ENCODE measurements around the gene CD300LB. TPM values are rescaled to one million over a fixed set of nuclear protein-coding genes. Genes with fewer than 3 reads are reported as not detected.

Gene CD300LB
- total RNA-seq, 2 experiments from 2014 or later = not detected

DNA sequence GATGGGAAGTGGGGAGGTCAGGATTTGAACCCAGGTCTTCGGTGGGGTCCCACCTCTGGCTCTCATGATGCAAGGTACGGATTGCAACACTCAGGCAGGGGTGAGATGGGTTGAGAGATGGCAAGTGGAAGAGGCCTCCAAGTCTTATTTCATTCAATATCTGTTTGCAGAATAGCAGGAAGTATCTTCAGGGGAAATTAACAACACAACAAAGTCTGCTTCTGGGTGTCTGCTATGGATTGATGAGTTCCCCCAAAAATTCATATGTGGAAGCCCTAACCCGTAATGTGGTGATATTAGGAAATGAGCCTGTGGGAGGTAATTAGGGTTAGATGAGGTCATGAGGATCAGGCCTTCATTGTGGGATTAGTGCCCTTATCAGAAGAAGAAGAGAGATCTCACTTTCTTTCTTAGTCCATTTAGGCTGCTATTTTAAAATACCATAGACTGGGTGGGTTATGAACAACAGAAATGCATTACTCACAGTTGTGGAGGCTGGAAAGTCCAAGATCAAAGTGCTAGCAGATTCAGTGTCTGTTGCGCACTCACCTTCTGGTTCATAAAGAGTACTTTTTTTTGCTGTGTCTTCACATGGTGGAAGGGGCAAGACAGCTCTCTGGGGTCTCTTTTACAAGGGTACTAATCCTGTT lies 40.5 kb upstream of the CD300LB start:
- no peak overlapping the region for H3K4me2 ChIP-seq (ENCODE audit: low read length)
- BruUV-seq (replicated peaks) = no TSS peak
- no peaks in the 10 kb centered on the region for H3K36me3 ChIP-seq (ENCODE audit: insufficient read depth, low read length)
- no peaks in the 10 kb centered on the region for H3K79me2 ChIP-seq (ENCODE audit: insufficient read depth, low read depth, low read length)
- no peaks in the 10 kb centered on the region for H3K4me1 ChIP-seq (ENCODE audit: insufficient read depth, low read length, poor library complexity, severe bottlenecking)
- H3K27ac ChIP-seq (ENCODE audit: low read depth, low read length, poor library complexity, severe bottlenecking) = no peak overlapping the region
- TF ChIP-seq, protein P1, sequence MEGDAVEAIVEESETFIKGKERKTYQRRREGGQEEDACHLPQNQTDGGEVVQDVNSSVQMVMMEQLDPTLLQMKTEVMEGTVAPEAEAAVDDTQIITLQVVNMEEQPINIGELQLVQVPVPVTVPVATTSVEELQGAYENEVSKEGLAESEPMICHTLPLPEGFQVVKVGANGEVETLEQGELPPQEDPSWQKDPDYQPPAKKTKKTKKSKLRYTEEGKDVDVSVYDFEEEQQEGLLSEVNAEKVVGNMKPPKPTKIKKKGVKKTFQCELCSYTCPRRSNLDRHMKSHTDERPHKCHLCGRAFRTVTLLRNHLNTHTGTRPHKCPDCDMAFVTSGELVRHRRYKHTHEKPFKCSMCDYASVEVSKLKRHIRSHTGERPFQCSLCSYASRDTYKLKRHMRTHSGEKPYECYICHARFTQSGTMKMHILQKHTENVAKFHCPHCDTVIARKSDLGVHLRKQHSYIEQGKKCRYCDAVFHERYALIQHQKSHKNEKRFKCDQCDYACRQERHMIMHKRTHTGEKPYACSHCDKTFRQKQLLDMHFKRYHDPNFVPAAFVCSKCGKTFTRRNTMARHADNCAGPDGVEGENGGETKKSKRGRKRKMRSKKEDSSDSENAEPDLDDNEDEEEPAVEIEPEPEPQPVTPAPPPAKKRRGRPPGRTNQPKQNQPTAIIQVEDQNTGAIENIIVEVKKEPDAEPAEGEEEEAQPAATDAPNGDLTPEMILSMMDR (conservative IDR thresholded peaks at IDR 0.05; ENCODE audit: low read length) = no peak
- TF ChIP-seq EZH2phosphoT487 (IDR thresholded peaks at IDR 0.05; ENCODE audit: borderline replicate concordance, low read depth, low read length) = no peak
- DNase-seq (ENCODE audit: low spot score) = no peak
- H3K9me3 ChIP-seq (ENCODE audit: low read length) = no peaks in the 10 kb centered on the region
- ChIA-PET CTCF (ENCODE audit: unreplicated experiment) (no interaction called here), POLR2A (no interaction called here)
- intact Hi-C loops (cut with micrococcal nuclease; ENCODE audit: unreplicated experiment) = no loop called here
- no peak overlapping the region for H2AFZ ChIP-seq (ENCODE audit: low read length)
- H3K9me2 ChIP-seq (ENCODE audit: insufficient read depth, low read length) = no peaks in the 10 kb centered on the region
- H3K4me3 ChIP-seq (ENCODE audit: low read depth, low read length, poor library complexity, severe bottlenecking) = no peak overlapping the region
- H4K20me1 ChIP-seq (ENCODE audit: insufficient read depth, low read length) = no peaks in the 10 kb centered on the region

DNA sequence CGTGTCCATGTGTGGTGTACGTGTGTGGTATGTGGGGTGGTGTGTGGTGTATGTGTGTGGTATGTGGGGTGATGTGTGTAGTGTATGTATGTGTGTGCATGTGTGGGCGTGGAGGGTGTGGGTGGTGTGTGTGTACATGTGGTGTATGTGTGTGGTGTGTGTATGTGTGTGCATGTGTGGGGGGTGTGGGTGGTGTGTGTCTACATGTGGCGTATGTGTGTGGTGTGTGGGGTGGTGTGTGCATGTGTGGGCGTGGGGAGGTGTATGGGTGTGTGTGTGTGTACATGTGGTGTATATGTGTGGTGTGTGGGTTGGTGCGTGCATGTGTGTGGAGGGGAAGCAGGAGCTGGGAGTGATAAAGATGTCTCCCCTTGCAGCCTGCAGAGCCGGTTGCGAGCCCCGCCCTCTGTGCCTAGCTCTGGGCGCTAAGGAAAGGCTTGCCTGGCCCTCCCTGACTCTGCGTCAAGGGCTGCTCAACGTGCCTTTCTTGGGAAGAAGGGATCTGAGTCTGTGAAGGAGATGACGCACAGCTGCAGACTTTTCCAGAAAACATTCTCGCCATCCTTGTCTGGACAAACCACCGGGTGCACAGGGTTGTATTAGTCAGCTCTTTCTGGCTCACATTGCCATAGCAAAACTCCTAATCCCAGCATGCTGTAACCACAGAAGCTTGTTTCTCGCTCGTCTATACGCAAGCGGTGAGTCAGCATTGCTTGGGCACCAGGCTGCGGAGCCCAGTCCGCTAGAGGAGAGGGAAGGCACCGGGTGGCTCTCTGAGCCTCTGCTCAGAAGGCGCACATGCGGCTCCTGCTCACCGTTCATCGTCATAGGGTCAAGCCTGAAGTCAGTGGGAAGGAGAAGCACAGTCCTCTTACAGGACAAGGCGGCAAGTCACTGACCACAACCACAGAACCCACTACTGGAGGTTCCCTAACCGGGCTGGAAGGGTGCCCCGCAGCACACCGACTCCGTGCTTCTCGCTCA lies 38.0 kb upstream of the CD300LB start:
- Histone ChIP-seq H3K4me2 (ENCODE audit: low read length) (no peak overlapping the region), H3K4me3 (ENCODE audit: low read depth, low read length, poor library complexity, severe bottlenecking) (no peak overlapping the region), H4K20me1 (ENCODE audit: insufficient read depth, low read length) (no peaks in the 10 kb centered on the region), H3K9me3 (ENCODE audit: low read length) (no peaks in the 10 kb centered on the region), H3K27ac (ENCODE audit: low read depth, low read length, poor library complexity, severe bottlenecking) (no peak overlapping the region), H3K4me1 (ENCODE audit: insufficient read depth, low read length, poor library complexity, severe bottlenecking) (no peaks in the 10 kb centered on the region), H2AFZ (ENCODE audit: low read length) (no peak overlapping the region), H3K79me2 (ENCODE audit: insufficient read depth, low read depth, low read length) (no peaks in the 10 kb centered on the region), H3K36me3 (ENCODE audit: insufficient read depth, low read length) (no peaks in the 10 kb centered on the region), H3K9me2 (ENCODE audit: insufficient read depth, low read length) (no peaks in the 10 kb centered on the region)
- BruUV-seq (replicated peaks) = no TSS peak
- no peak for DNase-seq (ENCODE audit: low spot score)
- ChIA-PET CTCF (ENCODE audit: unreplicated experiment) (no interaction called here), POLR2A (no interaction called here)
- TF ChIP-seq EZH2phosphoT487 (IDR thresholded peaks at IDR 0.05; ENCODE audit: borderline replicate concordance, low read depth, low read length) = no peak
- TF ChIP-seq, protein P1 (conservative IDR thresholded peaks at IDR 0.05; ENCODE audit: low read length) = no peak
- intact Hi-C loops (cut with micrococcal nuclease; ENCODE audit: unreplicated experiment) = no loop called here

Measured in OCI-LY7 (cell line).